Epithelial cell of esophagus (primary cell): Measurements from ENCODE around the gene SLC26A2.

Experiments
- DNase-seq: peaks from one replicate; pipeline ENCODE4 v3.0.0; 2010; ENCODE audit warnings: low read depth
- H3K4me3 ChIP-seq: 2 replicates; pipeline ENCODE4 v1.5.1; 2011; ENCODE audit warnings: mild to moderate bottlenecking, low read length, control low read depth
- CTCF ChIP-seq: IDR thresholded peaks from 2 replicates; pipeline ENCODE4 v1.5.1; 2011; ENCODE audit warnings: low read depth, mild to moderate bottlenecking, low read length, control low read depth, inconsistent platforms; ENCODE audit not compliant: insufficient read depth; ENCODE audit errors: missing control alignments

Gene SLC26A2

GRCh38 chr5:149960272-149961185, at the start of gene SLC26A2:
TSS of gene SLC26A2 (plus strand) at chr5:149960758. CDS start at chr5:149977653, 16,895 bp downstream.
- peak; percentile 97 for DNase-seq
- peak within 1 kb of the TSS; percentile 61 for H3K4me3 ChIP-seq
- no peak for TF ChIP-seq CTCF

- TF ChIP-seq CTCF: no peak
- DNase-seq: no peak
- no peak overlapping the region for H3K4me3 ChIP-seq
Measured at GRCh38 chr5:149911031-149911430, 49.5 kb upstream of the SLC26A2 start.

GRCh38 chr5:149912226-149912871, 48.2 kb upstream of the SLC26A2 start:
- H3K4me3 ChIP-seq: no peak overlapping the region
- no peak for TF ChIP-seq CTCF
- DNase-seq: no peak

- H3K4me3 ChIP-seq: no peak overlapping the region
- peak; percentile 21 for DNase-seq
- no peak for TF ChIP-seq CTCF
Measured at GRCh38 chr5:149913436-149914419, 46.8 kb upstream of the SLC26A2 start.

- peak; percentile 81 for DNase-seq
- no peak for TF ChIP-seq CTCF
- no peak overlapping the region for H3K4me3 ChIP-seq
Measured at GRCh38 chr5:149915392-149916260, 44.9 kb upstream of the SLC26A2 start.

- no peak for TF ChIP-seq CTCF
- no peak overlapping the region for H3K4me3 ChIP-seq
- DNase-seq: no peak
Measured at GRCh38 chr5:149916334-149917072, 44.1 kb upstream of the SLC26A2 start.
